OCI-LY1 (cell line): ENCODE data around the gene MTX3.

Source experiments
- EZH2 ChIP-seq: fragments of 200-600 bp; sonication (generic), shearing (Covaris generic); IDR thresholded peaks from 2 replicates; pipeline ENCODE4 v1.8.0; 2017; ENCODE audit warnings: borderline replicate concordance, mixed run types, mild to moderate bottlenecking, antibody characterized with exemption, low read length, moderate library complexity, mixed read lengths
- TF ChIP-seq, protein P1 (sequence below): fragments of 200-600 bp; sonication (generic), shearing (Covaris generic); IDR thresholded peaks from 2 replicates; pipeline ENCODE4 v1.5.1; 2017; ENCODE audit warnings: mild to moderate bottlenecking, antibody characterized with exemption, low read length, moderate library complexity, mixed read lengths

DNA sequence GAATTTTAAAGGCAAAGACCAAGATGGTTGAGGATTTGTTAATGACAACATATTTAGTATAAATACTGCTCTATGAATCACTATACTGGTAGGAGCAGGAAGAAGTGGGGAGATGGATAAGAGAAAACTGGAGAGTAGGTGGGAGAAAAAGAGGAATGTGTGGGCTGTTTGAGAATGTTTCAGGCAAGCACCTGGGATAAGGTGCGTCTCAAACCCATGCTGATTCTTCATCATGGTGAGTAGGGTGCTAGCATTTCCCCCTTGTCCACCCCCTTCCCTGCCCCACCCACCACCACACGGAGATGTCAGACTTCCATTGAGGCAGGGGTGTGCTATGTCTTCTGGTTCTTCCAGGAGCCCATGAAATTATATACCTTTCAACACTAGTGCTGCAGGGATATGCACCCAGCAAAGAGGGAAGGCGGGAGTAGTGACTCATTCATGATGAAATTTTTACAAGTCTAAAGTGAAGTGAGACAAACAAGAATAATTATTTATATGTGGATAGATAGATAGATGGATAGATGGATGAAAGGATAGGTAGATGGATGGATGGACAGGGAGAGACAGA, 54.3 kb downstream of the MTX3 start:
- TF ChIP-seq, protein P1, sequence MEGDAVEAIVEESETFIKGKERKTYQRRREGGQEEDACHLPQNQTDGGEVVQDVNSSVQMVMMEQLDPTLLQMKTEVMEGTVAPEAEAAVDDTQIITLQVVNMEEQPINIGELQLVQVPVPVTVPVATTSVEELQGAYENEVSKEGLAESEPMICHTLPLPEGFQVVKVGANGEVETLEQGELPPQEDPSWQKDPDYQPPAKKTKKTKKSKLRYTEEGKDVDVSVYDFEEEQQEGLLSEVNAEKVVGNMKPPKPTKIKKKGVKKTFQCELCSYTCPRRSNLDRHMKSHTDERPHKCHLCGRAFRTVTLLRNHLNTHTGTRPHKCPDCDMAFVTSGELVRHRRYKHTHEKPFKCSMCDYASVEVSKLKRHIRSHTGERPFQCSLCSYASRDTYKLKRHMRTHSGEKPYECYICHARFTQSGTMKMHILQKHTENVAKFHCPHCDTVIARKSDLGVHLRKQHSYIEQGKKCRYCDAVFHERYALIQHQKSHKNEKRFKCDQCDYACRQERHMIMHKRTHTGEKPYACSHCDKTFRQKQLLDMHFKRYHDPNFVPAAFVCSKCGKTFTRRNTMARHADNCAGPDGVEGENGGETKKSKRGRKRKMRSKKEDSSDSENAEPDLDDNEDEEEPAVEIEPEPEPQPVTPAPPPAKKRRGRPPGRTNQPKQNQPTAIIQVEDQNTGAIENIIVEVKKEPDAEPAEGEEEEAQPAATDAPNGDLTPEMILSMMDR: no peak
- TF ChIP-seq EZH2: no peak
